ENCODE measurements around the gene GFRA1.

GFRA1 gene

GRCh38 chr10:116286626-116287200, 13.7 kb upstream of the GFRA1 start:
- TF ChIP-seq CTCF (IDR thresholded peaks at IDR 0.05), result no peak

- no peak for TF ChIP-seq CTCF (IDR thresholded peaks at IDR 0.05)
Observed at GRCh38 chr10:116281775-116282174, 8.8 kb upstream of the GFRA1 start.

GRCh38 chr10:116278846-116279245, 5.8 kb upstream of the GFRA1 start:
- no peak for TF ChIP-seq CTCF (IDR thresholded peaks at IDR 0.05)

GRCh38 chr10:116276981-116277380, 4.0 kb upstream of the GFRA1 start:
- TF ChIP-seq CTCF (IDR thresholded peaks at IDR 0.05), result no peak

- no peak for TF ChIP-seq CTCF (IDR thresholded peaks at IDR 0.05)
Observed at GRCh38 chr10:116274064-116274904, 1.3 kb upstream of the GFRA1 start.

GRCh38 chr10:116271593-116272439, 1.2 kb downstream of the GFRA1 start:
- TF ChIP-seq CTCF (IDR thresholded peaks at IDR 0.05), result no peak

- TF ChIP-seq CTCF (IDR thresholded peaks at IDR 0.05), result no peak
Observed at GRCh38 chr10:116270771-116271592, 2.0 kb downstream of the GFRA1 start.

Data from LNCAP (cell line).